Measurements from ENCODE around the gene TRIM31.
"Not testable (repeated sequence)": the region's sequence is repeated elsewhere in the genome, so short reads cannot be mapped to it uniquely, and the experiment has no call there.

The TRIM31 gene

GRCh38 chr6:30118691-30119090, 5.8 kb upstream of the TRIM31 start:
- DNase-seq (ENCODE audit: extremely low read depth in 1 of 2, low read depth in 1 of 2) = not testable (repeated sequence)

GRCh38 chr6:30116724-30117123, 3.8 kb upstream of the TRIM31 start:
- DNase-seq (ENCODE audit: extremely low read depth in 1 of 2, low read depth in 1 of 2) = no peak

GRCh38 chr6:30113841-30114240, 951 bp upstream of the TRIM31 start:
- DNase-seq (ENCODE audit: extremely low read depth in 1 of 2, low read depth in 1 of 2) = no peak

- DNase-seq (ENCODE audit: extremely low read depth in 1 of 2, low read depth in 1 of 2) = no peak
These were observed 392 bp downstream of the TRIM31 start for GRCh38 chr6:30112402-30112994.

GRCh38 chr6:30111266-30111856, 1.5 kb downstream of the TRIM31 start:
- DNase-seq (ENCODE audit: extremely low read depth in 1 of 2, low read depth in 1 of 2) = no peak

GRCh38 chr6:30104661-30105060, 8.2 kb downstream of the TRIM31 start:
- no peak for DNase-seq (ENCODE audit: extremely low read depth in 1 of 2, low read depth in 1 of 2)

GRCh38 chr6:30103872-30104179, 9.1 kb downstream of the TRIM31 start:
- no peak for DNase-seq (ENCODE audit: extremely low read depth in 1 of 2, low read depth in 1 of 2)

- peak; percentile 52 to 74 for DNase-seq (ENCODE audit: extremely low read depth in 1 of 2, low read depth in 1 of 2)
These were observed 9.7 kb downstream of the TRIM31 start for GRCh38 chr6:30102970-30103871.

GRCh38 chr6:30102414-30102969, 10.4 kb downstream of the TRIM31 start:
- DNase-seq (ENCODE audit: extremely low read depth in 1 of 2, low read depth in 1 of 2) = no peak

- DNase-seq (ENCODE audit: extremely low read depth in 1 of 2, low read depth in 1 of 2) = peak; percentile 50 to 62
These were observed 11.2 kb downstream of the TRIM31 start for GRCh38 chr6:30101444-30102413.

- DNase-seq (ENCODE audit: extremely low read depth in 1 of 2, low read depth in 1 of 2) = no peak
These were observed 12.1 kb downstream of the TRIM31 start for GRCh38 chr6:30100585-30101443.

GRCh38 chr6:30100154-30100553, 12.7 kb downstream of the TRIM31 start:
- no peak for DNase-seq (ENCODE audit: extremely low read depth in 1 of 2, low read depth in 1 of 2)

- DNase-seq (ENCODE audit: extremely low read depth in 1 of 2, low read depth in 1 of 2) = no peak
These were observed 14.8 kb downstream of the TRIM31 start for GRCh38 chr6:30097902-30098768.

- DNase-seq (ENCODE audit: extremely low read depth in 1 of 2, low read depth in 1 of 2) = no peak
These were observed 16.1 kb downstream of the TRIM31 start for GRCh38 chr6:30096829-30097228.

- no peak for DNase-seq (ENCODE audit: extremely low read depth in 1 of 2, low read depth in 1 of 2)
These were observed 18.8 kb downstream of the TRIM31 start for GRCh38 chr6:30093951-30094661.

- no peak for DNase-seq (ENCODE audit: extremely low read depth in 1 of 2, low read depth in 1 of 2)
These were observed 19.9 kb downstream of the TRIM31 start for GRCh38 chr6:30092852-30093543.

- no peak for DNase-seq (ENCODE audit: extremely low read depth in 1 of 2, low read depth in 1 of 2)
These were observed 21.1 kb downstream of the TRIM31 start for GRCh38 chr6:30091577-30092381.

Measured in stimulated activated CD8-positive, alpha-beta memory T cell treated with anti-CD3 and anti-CD28 coated beads, Interleukin-7, amount 100 ng/mL, for 48 hours (primary cell).